ENCODE measurements around the gene NOTCH1.
A peak's percentile ranks its signal among the peaks of the same experiment; 100 is the strongest.

Gene NOTCH1

GRCh38 chr9:136544548-136544963 lies 1.3 kb downstream of the NOTCH1 start:
- peak; percentile 78 for DNase-seq

DNA sequence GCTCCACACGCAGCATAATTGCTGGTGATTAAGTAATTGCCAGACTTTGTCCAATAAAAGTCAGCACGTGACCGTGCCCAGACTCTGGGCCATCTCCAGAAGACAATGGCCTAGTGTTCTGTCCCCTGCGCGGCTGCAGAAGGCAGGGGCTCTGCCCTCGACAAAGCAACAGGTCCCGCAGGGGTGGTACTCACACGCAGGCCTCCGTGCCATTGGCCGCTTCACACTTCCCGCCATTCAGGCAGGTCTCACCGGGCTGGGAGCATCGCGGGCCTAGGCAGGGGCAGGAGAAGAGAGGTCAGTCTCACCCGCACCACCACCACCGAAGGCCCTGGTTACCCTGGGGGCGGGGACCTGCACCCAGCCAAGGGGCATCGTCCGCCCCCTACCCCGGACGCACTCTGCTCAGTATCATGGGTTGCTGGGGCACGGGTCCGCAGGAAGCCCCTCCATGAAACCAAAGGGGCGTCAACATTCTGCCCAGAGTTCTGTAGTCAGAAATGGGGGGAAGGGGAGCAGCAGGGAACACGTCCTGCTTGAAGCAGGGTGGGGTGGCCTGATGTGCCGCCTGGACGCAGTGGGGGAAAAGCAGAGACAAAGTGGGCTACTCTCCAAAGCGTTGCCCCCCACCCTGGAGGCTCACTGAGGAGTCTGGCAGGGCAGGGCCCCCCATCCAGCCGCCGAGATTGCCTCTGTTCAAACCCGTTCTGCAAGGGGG lies 1.9 kb downstream of the NOTCH1 start:
- no peak for DNase-seq

GRCh38 chr9:136543280-136543679 lies 2.6 kb downstream of the NOTCH1 start:
- DNase-seq, result no peak

GRCh38 chr9:136542241-136543040 lies 3.4 kb downstream of the NOTCH1 start:
- no peak for DNase-seq

DNA sequence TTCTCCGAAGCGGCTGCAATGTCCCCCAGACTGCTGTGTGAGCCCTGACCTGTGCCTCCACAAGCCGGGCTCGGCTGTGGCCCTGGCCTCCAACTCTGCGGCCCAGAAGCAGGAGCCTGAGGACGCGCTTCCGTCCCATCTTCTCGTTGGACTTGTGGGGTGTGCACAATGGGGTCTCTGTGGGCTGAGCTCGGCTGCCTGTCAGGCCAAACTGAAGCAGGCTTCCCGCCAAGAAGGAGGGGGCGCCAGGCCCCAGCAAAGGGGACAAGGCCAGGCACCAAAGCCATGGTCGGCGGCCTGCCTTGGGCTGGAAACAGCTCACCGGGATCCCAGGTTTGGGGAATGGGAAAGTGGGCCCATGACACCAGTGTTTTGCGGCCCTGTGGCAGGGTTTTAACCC lies 4.1 kb downstream of the NOTCH1 start:
- no peak for DNase-seq

DNA sequence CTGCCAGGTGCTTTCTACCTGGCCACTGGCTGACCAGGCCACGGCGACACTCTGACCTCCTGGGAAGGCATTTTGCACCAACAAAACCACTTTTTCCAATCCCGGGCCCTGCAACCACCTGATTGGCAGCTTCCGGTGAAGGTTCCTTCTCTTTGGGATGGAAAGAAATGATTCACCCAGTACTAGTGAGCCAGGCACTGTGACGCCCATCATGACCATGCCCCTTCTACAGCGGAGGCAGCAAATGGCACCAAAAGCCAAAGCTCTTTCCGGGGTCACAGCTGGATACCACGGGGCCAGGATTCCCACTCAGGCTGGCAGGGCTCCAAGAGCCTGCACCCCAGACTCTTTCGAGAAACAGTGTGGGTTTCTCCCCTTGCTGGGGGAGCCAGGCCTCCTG lies 4.7 kb downstream of the NOTCH1 start:
- no peak for DNase-seq

DNA sequence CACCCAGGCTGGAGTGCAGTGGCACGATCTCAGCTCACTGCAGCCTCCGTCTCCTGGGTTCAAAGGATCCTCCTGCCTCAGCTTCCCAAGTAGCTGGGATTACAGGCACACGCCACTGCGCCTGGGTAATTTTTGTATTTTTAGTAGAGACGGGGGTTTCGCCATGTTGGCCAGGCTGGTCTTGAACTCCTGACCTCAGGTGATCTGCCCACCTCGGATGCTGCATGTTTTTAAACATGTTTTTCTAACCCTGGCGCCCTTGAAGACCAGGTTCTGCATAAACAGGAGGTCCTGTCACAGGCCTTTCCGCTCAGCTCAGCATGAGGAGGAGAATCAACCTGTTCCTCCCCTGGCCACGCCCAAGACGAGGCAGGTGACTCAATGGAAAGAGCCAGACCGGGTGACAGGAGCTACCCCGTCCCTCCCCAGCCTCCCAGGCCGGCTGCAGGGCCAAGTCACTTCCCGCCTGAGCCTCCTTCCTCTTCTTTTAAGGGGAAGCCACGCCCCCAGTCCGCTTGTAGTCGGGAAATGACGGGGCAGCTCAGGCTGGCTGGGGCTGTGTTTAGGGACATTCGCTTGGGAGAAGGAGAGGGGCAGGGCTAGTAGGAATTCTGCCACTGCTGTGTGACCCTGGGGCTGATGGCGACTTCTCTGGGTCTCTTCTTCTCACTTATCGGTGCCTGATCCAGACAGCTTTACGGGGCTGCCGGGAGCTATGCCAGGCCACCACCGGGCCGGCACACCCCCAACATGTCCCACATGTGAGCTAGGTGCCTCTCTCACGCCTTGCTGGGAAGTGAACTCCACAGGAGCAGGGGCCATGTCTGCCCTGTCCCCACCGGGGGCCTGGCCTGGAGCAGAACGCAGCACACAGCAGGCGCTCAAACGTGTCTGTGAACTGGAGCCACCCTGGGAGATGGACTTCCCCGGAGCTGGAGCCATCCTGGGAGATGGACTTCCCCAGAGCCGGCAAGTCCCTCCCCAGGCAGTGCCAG lies 6.1 kb downstream of the NOTCH1 start:
- peak; percentile 80 for DNase-seq

GRCh38 chr9:136538599-136539426 lies 7.0 kb downstream of the NOTCH1 start:
- no peak for DNase-seq

- no peak for DNase-seq
Observed at GRCh38 chr9:136537896-136538598, 7.8 kb downstream of the NOTCH1 start.

DNA sequence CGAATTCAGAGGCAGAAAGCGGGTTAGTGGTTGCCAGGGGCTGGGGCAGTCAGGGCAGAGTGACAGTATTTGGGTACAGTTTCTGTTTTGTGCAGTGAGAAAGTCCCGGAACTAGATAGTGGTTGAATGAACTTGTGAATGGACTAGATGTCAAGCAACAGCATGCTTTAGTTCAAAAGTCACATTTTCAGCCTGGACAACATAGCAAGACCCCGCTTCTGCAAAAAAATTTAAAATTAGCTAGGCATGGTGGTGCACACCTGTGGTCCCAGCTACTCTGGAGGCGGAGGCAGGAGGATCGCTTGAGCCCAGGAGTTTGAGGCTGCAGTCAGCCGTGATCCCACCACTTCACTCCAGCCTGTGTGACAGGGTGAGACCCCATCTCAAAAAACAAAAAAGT lies 8.4 kb downstream of the NOTCH1 start:
- DNase-seq, result no peak

- DNase-seq, result no peak
Observed at GRCh38 chr9:136536721-136537241, 9.1 kb downstream of the NOTCH1 start.

DNA sequence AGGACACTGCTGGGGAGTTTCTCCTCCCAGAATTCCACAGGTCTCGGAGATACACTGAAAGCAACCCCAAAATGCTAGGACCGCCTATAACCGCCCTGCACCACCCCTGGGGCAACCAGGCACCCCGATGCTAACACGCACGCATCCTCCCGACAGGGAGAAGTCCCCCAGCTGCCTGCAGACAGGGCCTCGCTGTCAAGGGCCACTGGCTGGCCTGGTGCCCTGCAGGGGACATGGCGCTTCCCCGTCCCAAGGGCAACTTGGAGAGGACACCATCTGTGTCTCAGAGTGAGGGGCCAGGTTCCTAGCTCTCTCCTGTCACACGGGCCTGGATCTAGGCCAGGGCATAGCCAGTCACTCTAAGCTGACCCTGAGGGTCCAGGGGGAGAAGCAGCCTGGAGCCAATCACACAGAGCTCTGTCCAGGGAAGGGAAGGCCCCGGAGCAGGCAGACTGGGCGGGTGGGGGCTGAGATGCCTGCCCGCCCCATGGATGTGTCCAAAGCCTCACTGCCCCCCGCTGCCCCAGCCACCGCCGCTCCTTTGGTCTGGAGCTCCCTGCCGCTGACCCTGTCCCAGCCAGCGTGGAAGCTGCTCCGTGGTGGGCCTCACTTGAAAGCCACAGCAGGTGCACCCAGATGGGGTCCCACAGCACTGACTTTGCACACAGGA lies 9.7 kb downstream of the NOTCH1 start:
- no peak for DNase-seq

DNA sequence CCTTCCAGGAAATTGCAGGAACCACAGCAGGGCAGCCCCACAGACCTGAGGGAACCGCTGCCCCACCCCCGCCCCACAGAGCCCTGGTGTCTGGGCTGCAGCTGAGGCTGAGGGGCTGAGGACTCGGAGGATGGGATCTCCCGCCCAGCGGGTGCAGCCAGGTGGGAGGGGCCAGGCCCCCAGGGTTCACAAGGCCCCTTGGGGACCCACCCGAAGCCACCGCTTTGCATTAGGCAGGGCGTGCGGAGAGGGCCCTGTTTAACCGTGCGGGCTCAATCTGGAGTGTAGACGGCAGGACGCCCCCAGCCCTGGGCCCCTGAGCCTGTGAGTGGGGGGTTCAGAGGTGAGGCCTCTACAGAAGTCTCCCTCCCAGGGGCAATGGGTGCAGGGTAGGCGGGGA lies 10.8 kb downstream of the NOTCH1 start:
- DNase-seq, result no peak

DNA sequence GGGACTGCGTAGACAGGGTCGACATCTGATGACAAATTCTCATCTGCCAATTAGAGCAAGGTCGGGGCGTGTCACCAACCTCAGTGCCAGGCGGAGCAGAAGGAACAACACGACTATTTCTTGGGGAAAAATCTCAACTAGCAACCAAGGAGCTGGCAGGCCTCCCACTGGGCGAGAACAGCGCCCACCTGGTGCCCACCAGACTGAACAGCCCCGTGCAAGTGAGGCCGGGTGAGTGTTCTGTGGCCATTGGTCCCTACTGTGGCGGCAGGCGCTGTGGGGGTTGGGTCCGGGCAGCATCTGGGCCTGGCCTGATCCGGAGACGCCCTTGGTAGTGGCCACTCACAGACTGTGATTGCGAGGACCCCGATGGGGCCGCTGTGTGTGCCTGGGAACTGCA lies 11.5 kb downstream of the NOTCH1 start:
- no peak for DNase-seq

DNA sequence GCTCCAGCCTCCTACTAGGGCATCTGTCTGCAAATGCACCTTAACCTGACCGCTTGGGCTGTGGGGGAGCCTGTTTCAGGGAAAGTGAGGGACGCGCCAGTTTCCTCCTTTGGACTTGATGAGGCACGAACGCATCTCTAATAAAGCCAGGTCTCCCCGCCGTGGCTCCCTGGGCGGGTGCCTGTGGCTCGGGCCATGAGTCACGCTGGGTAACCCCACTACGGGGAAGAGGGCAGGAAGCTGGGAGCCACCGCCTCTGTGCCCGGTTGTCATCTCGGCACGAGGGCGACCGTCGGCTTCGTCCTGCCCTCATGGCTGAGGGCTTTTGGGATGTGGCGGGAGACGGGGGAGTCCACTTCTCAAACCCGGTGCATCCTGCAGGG lies 12.1 kb downstream of the NOTCH1 start:
- DNase-seq, result no peak

- DNase-seq, result no peak
Observed at GRCh38 chr9:136532799-136533774, 12.8 kb downstream of the NOTCH1 start.

GRCh38 chr9:136531904-136532798 lies 13.7 kb downstream of the NOTCH1 start:
- DNase-seq, result no peak

- no peak for DNase-seq
Observed at GRCh38 chr9:136531186-136531903, 14.5 kb downstream of the NOTCH1 start.
